ENCODE results near the gene DAB2IP. TPM values are rescaled to one million over a fixed set of nuclear protein-coding genes. Genes with fewer than 3 reads are reported as not detected.

The DAB2IP gene
- polyA plus RNA-seq, 1 experiment, result 20.4 TPM

DNA sequence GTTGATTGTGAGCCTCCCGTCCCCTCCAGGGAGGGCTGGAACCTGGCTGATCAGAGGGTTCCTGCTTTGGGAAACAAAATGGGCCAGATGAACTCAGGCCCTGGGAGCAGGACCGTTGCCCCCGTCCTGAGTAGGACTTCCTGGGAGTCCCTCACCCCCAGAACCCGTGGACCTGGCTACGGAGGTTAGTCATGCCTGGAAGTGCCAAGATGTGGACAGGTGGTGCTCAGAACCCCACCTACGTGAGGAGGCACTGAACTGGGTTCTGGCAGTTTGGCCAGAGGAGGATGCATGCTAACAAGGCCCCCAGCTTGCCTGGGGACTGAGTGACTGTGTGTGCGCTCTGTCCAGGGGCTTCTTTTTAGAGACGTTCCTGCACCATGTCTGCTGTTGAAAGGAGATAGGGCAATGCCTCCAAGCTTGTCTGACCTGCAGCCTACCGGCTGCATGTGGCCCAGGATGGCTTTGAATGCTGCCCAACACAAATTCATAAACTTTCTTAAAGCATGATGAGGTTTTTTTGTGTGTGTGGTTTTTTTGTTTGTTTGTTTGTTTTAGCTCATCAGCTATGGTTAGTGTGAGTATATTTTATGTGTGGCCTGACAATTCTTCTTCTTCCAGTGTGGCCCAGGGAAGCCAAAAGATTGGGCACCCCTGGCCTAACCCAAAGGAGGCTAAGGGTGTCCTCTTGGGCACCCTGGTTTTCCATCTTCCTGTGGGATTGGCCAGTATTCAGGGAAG, 1.8 kb upstream of the DAB2IP start:
- no peak for TF ChIP-seq CTCF (IDR thresholded peaks at IDR 0.05; ENCODE audit: low read depth, low read length)
- Histone ChIP-seq H3K4me3 (ENCODE audit: low read depth, low read length) (no peak overlapping the region), H3K27ac (ENCODE audit: low read depth, low read length) (no peak overlapping the region), H3K9me3 (ENCODE audit: control insufficient read depth, insufficient read depth, low read length) (no peaks in the 10 kb centered on the region; the same call in 1 of the 2 replicates), H3K27me3 (ENCODE audit: control insufficient read depth, insufficient read depth, low read length) (peaks cover 2% of the 10 kb centered on the region)
- POLR2A ChIA-PET, result no interaction called here
- DNase-seq (ENCODE audit: low read depth, low spot score), result no peak
- CTCF ChIA-PET, result interaction anchor here (0.6 to 2.4 kb wide), 3 partner anchors 47 to 270 kb away, joined by 3 to 8 read pairs (median 4); no protein-coding TSS in a partner anchor

DNA sequence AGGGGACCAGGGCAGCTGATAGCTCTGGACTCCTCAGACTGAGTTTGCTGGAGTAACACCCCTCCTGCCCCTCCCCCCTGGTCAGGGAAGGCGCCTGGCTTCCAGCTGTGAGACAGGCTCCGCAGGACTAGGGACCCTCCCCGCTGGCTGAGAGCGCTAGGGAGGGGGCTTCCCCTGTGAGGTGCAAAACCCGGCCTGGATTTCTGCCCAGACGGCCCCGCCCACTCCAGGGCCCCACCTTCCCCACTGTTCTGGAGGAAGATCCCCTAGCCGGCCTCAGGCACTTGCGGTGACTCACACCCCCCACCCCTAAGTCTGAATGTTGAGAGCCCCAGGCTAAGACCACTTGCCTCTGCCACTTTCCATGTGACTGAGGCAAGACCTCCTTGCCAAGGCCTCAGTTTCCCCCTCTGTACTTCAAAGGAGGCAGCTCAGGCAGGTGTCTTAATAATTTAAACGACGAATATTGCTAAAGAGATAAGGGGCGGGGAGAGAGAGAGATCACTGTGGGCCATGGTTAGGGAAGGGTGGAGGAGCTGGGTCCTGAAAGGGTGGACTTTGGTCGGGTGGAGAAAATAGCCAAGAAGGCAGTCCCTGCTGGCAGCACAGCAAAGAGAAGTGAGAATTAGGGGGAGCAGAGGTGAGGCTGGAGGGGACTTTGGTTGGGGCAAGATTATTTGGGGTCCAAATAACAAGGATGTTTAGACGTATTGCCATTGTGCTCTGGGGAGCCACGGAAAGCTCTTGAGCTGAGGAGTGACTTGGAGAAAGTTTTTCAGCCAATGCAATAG, 1.0 kb upstream of the DAB2IP start:
- H3K27me3 ChIP-seq (ENCODE audit: control insufficient read depth, insufficient read depth, low read length), result peaks cover 2% of the 10 kb centered on the region
- no peak for TF ChIP-seq CTCF (IDR thresholded peaks at IDR 0.05; ENCODE audit: low read depth, low read length)
- ChIA-PET CTCF (interaction anchor here (0.6 to 2.4 kb wide), 3 partner anchors 46 to 270 kb away, joined by 3 to 8 read pairs (median 4); no protein-coding TSS in a partner anchor), POLR2A (no interaction called here)
- DNase-seq (ENCODE audit: low read depth, low spot score), result peak; percentile 29
- no peak overlapping the region for H3K4me3 ChIP-seq (ENCODE audit: low read depth, low read length)
- H3K9me3 ChIP-seq (ENCODE audit: control insufficient read depth, insufficient read depth, low read length), result no peaks in the 10 kb centered on the region; the same call in 1 of the 2 replicates
- H3K27ac ChIP-seq (ENCODE audit: low read depth, low read length), result no peak overlapping the region

DNA sequence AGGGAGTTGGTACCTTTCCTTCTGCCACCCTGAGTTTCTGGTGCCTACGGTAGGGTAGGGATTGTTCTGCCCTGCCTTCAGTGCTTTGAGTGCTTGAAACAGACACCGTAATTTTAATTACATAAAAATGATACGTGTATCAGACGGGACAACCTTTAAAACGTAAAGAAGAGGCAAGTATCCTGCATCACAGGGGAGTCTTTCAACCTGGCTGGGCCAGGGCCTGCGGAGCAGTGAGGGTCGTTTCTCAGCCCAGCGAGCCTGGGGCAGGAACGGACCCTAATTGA, 483 bp upstream of the DAB2IP start:
- ChIA-PET POLR2A (no interaction called here), CTCF (interaction anchor here (2.4 kb wide), 1 partner anchor 105 kb away, joined by 8 read pairs; no protein-coding TSS in a partner anchor)
- Histone ChIP-seq H3K4me3 (ENCODE audit: low read depth, low read length) (peak overlapping the region; percentile 69; the same call in 1 of the 2 replicates), H3K27me3 (ENCODE audit: control insufficient read depth, insufficient read depth, low read length) (peaks cover 2% of the 10 kb centered on the region), H3K27ac (ENCODE audit: low read depth, low read length) (no peak overlapping the region), H3K9me3 (ENCODE audit: control insufficient read depth, insufficient read depth, low read length) (no peaks in the 10 kb centered on the region; the same call in 1 of the 2 replicates)
- no peak for TF ChIP-seq CTCF (IDR thresholded peaks at IDR 0.05; ENCODE audit: low read depth, low read length)
- DNase-seq (ENCODE audit: low read depth, low spot score), result no peak

- DNase-seq (ENCODE audit: low read depth, low spot score), result no peak
- POLR2A ChIA-PET, result no interaction called here
- H3K27me3 ChIP-seq (ENCODE audit: control insufficient read depth, insufficient read depth, low read length), result peaks cover 2% of the 10 kb centered on the region
- peak overlapping the region; percentile 39 for H3K27ac ChIP-seq (ENCODE audit: low read depth, low read length)
- H3K9me3 ChIP-seq (ENCODE audit: control insufficient read depth, insufficient read depth, low read length), result no peaks in the 10 kb centered on the region; the same call in 1 of the 2 replicates
- peak overlapping the region; percentile 69 for H3K4me3 ChIP-seq (ENCODE audit: low read depth, low read length)
- CTCF ChIA-PET, result interaction anchor here (0.5 to 1.2 kb wide), 3 partner anchors 12 to 221 kb away, joined by 3 to 4 read pairs (median 3); no protein-coding TSS in a partner anchor
- no peak for TF ChIP-seq CTCF (IDR thresholded peaks at IDR 0.05; ENCODE audit: low read depth, low read length)
Observed at GRCh38 chr9:121652021-121652837, 795 bp downstream of the DAB2IP start.
